Stimulated activated effector memory CD8-positive, alpha-beta T cell treated with anti-CD3 and anti-CD28 coated beads, Interleukin-12 subunit alpha, Interleukin-12 subunit beta, amount 100 ng/mL, for 72 hours (primary cell): ENCODE data around the gene HOXD11.

Source experiments
- ATAC-seq: fragments of 150-1000 bp; cut with Tn5 transposase; 2 replicates; pipeline ENCODE4 v1.10.0; 2021
- DNase-seq, 2 donors: peaks; one replicate each; pipeline ENCODE4 v3.0.0; 2021 to 2022; ENCODE audit warnings: low spot score in 2 of 2
- H3K27ac Mint-ChIP-seq: one replicate; pipeline ENCODE4 v1.8.0; 2022; ENCODE audit warnings: mild to moderate bottlenecking, mixed read lengths
- H3K36me3 Mint-ChIP-seq: one replicate; pipeline ENCODE4 v1.8.0; 2022; ENCODE audit warnings: mild to moderate bottlenecking, mixed read lengths
- H3K4me1 Mint-ChIP-seq: one replicate; pipeline ENCODE4 v1.8.0; 2022; ENCODE audit warnings: mixed read lengths
- H3K4me3 Mint-ChIP-seq: one replicate; pipeline ENCODE4 v1.8.0; 2022; ENCODE audit warnings: mild to moderate bottlenecking, mixed read lengths
- H3K9me3 Mint-ChIP-seq: one replicate; pipeline ENCODE4 v1.8.0; 2022; ENCODE audit warnings: mixed read lengths

Gene HOXD11

GRCh38 chr2:176158855-176159662 is 52.0 kb downstream of the HOXD11 start:
- peaks cover 11% of the 10 kb centered on the region for H3K36me3 Mint-ChIP-seq
- no peak overlapping the region for H3K4me3 Mint-ChIP-seq
- peaks cover 27% of the 10 kb centered on the region for H3K4me1 Mint-ChIP-seq
- H3K9me3 Mint-ChIP-seq = no peaks in the 10 kb centered on the region
- ATAC-seq (no peak), DNase-seq (no peak)
- H3K27ac Mint-ChIP-seq = no peak overlapping the region
